MM.1S (cell line): ENCODE data around the gene MOB3B.

Experiments used
- CTCF ChIP-seq: fragments of 300-600 bp; sonication (generic); IDR thresholded peaks from 2 replicates; pipeline ENCODE4 v1.5.1; 2016; ENCODE audit warnings: antibody characterized with exemption, low read length, mixed read lengths
- EZH2 ChIP-seq: fragments of 300-600 bp; sonication (generic); optimal IDR thresholded peaks from 2 replicates; pipeline ENCODE3; 2017; ENCODE audit warnings: low read depth, mild to moderate bottlenecking, antibody characterized with exemption, low read length, mixed read lengths
- EZH2phosphoT487 ChIP-seq: fragments of 300-600 bp; sonication (generic); IDR thresholded peaks from 2 replicates; pipeline ENCODE4 v1.6.1; 2018; ENCODE audit warnings: antibody characterized with exemption, low read length

GRCh38 chr9:27402626-27403025 lies 127.0 kb downstream of the MOB3B start:
- TF ChIP-seq CTCF (no peak), EZH2 (no peak), EZH2phosphoT487 (no peak)
